SK-N-SH treated with all-trans-retinoic acid at 6 μM for 48 hours (cell line): ENCODE results near the gene ADAM10.

Source experiments
- ARNTL ChIP-seq: fragments of 450-650 bp; formaldehyde crosslinking; IDR thresholded peaks from 2 replicates; pipeline ENCODE4 v1.5.0; 2020; ENCODE audit warnings: low read depth, mild to moderate bottlenecking, moderate library complexity, borderline replicate concordance
- PATZ1 ChIP-seq: fragments of 250-450 bp; sonication (Bioruptor Pico); IDR thresholded peaks from 2 replicates; pipeline ENCODE4 v1.8.0; 2020; ENCODE audit warnings: mild to moderate bottlenecking, moderate library complexity, borderline replicate concordance
- RARB ChIP-seq: fragments of 250-450 bp; sonication (Bioruptor Pico); IDR thresholded peaks from 2 replicates; pipeline ENCODE4 v1.8.0; 2021; ENCODE audit warnings: mild to moderate bottlenecking, moderate library complexity
- ZFP3 ChIP-seq: fragments of 250-450 bp; sonication (Bioruptor Pico); IDR thresholded peaks from 2 replicates; pipeline ENCODE4 v1.5.0; 2020; ENCODE audit warnings: mild to moderate bottlenecking, moderate library complexity

GRCh38 chr15:58558777-58559176 is 190.7 kb downstream of the ADAM10 start:
- TF ChIP-seq PATZ1 (CRISPR knock-in tag), result no peak
- TF ChIP-seq ARNTL (CRISPR knock-in tag), result no peak
- no peak for TF ChIP-seq ZFP3 (CRISPR knock-in tag)
- no peak for TF ChIP-seq RARB (CRISPR knock-in tag)
